ENCODE results near the gene TNRC6B.

The TNRC6B gene

GRCh38 chr22:40330615-40331014 is 152.9 kb downstream of the TNRC6B start:
- DNase-seq = no peak

GRCh38 chr22:40331706-40332105 is 154.0 kb downstream of the TNRC6B start:
- DNase-seq = no peak

- DNase-seq = no peak
These were observed 154.6 kb downstream of the TNRC6B start for GRCh38 chr22:40332319-40332781.

- no peak for DNase-seq
These were observed 156.3 kb downstream of the TNRC6B start for GRCh38 chr22:40334060-40334459.

GRCh38 chr22:40334899-40335298 is 157.2 kb downstream of the TNRC6B start:
- DNase-seq = no peak

GRCh38 chr22:40335358-40335757 is 157.6 kb downstream of the TNRC6B start:
- DNase-seq = no peak

- DNase-seq = no peak
These were observed 162.3 kb downstream of the TNRC6B start for GRCh38 chr22:40340044-40340443.

- no peak for DNase-seq
These were observed 163.9 kb downstream of the TNRC6B start for GRCh38 chr22:40341604-40342003.

- no peak for DNase-seq
These were observed 164.8 kb downstream of the TNRC6B start for GRCh38 chr22:40342521-40342920.

GRCh38 chr22:40345271-40345670 is 167.5 kb downstream of the TNRC6B start:
- DNase-seq = no peak

- DNase-seq = no peak
These were observed 168.1 kb downstream of the TNRC6B start for GRCh38 chr22:40345815-40346184.

GRCh38 chr22:40346185-40347118 is 168.7 kb downstream of the TNRC6B start, which contains the start of gene ADSL:
ADSL (plus strand) TSS chr22:40346500; CDS start chr22:40346559, 59 bp downstream.
- peak; percentile 71 for DNase-seq

- no peak for DNase-seq
These were observed 169.6 kb downstream of the TNRC6B start for GRCh38 chr22:40347300-40347699.

- DNase-seq = no peak
These were observed 170.4 kb downstream of the TNRC6B start for GRCh38 chr22:40348025-40348658.

- no peak for DNase-seq
These were observed 175.0 kb downstream of the TNRC6B start for GRCh38 chr22:40352763-40353162.

- no peak for DNase-seq
These were observed 183.4 kb downstream of the TNRC6B start for GRCh38 chr22:40361100-40361499.

GRCh38 chr22:40363059-40363458 is 185.3 kb downstream of the TNRC6B start:
- DNase-seq = no peak

GRCh38 chr22:40364431-40364830 is 186.7 kb downstream of the TNRC6B start:
- no peak for DNase-seq

- DNase-seq = no peak
These were observed 188.3 kb downstream of the TNRC6B start for GRCh38 chr22:40366068-40366467.

GRCh38 chr22:40367342-40367741 is 189.6 kb downstream of the TNRC6B start:
- DNase-seq = no peak

- no peak for DNase-seq
These were observed 190.3 kb downstream of the TNRC6B start for GRCh38 chr22:40368016-40368415.

- no peak for DNase-seq
These were observed 191.1 kb downstream of the TNRC6B start for GRCh38 chr22:40368836-40369235.

- DNase-seq = no peak
These were observed 196.8 kb downstream of the TNRC6B start for GRCh38 chr22:40374567-40374966.

- DNase-seq = no peak
These were observed 198.4 kb downstream of the TNRC6B start for GRCh38 chr22:40376149-40376548.

All from T1000 (cell line).